GM12878 (cell line): ENCODE data around the gene CACNA2D2. TPM values are rescaled to one million over a fixed set of nuclear protein-coding genes. Genes with fewer than 3 reads are reported as not detected.

Source experiments
- ATAC-seq: fragments of 200-7000 bp; cut with Tn5 transposase; 3 replicates; pipeline ENCODE4 v1.9.1; 2020; ENCODE audit warnings: mild to moderate bottlenecking, moderate library complexity
- BruUV-seq: library from RNA; stranded (reverse); fragments of 400-500 nt; replicated peaks from 2 replicates; lab custom pipeline; 2021; lab: Mats Ljungman, UMichigan
- CTCF ChIA-PET: fragments of 300-600 bp; sonication (Branson Sonifier 250); formaldehyde crosslinking; extraction: SDS; loops from one replicate; lab custom pipeline; 2021; ENCODE audit warnings: inconsistent platforms; lab: Yijun Ruan, JAX
- POLR2A ChIA-PET: fragments of 350-600 bp; formaldehyde crosslinking; extraction: SDS; loops from one replicate; lab custom pipeline; 2021; ENCODE audit warnings: inconsistent platforms; lab: Charles Lee
- RAD21 ChIA-PET: fragments of 300-600 bp; sonication (Branson Sonifier 250); formaldehyde crosslinking; loops from one replicate; lab custom pipeline; 2023; ENCODE audit warnings: antibody characterized with exemption; ENCODE audit not compliant: unreplicated experiment; lab: Charles Lee
- SMC1A ChIA-PET: fragments of 300-600 bp; sonication (Branson Sonifier 250); formaldehyde crosslinking; loops from one replicate; lab custom pipeline; 2023; ENCODE audit not compliant: unreplicated experiment, uncharacterized antibody; lab: Charles Lee
- DNase-seq: peaks from one replicate; pipeline ENCODE4 v3.0.0-alpha.2; 2011; ENCODE audit warnings: low read depth, low spot score
- FAIRE-seq: peaks from 3 replicates; lab custom pipeline; 2011; peaks lifted over from hg19 to GRCh38; lab: Jason Lieb, UNC
- H2AFZ ChIP-seq: 2 replicates; pipeline ENCODE4 v1.6.0; 2011; ENCODE audit warnings: low read depth, low read length, control low read depth; ENCODE audit not compliant: control insufficient read depth
- H3K27ac ChIP-seq: 2 replicates; pipeline ENCODE4 v1.5.1; 2011; ENCODE audit warnings: control low read depth; ENCODE audit not compliant: control insufficient read depth, insufficient read depth
- H3K27me3 ChIP-seq, 2 experiments: replicated peaks in 1 of 2; 2 replicates each; pipeline versions ENCODE4 v1.6.0 to v1.6.1; 2011; ENCODE audit warnings: low read length in 1 of 2; ENCODE audit not compliant: control insufficient read depth in 2 of 2, insufficient read depth in 2 of 2
- H3K36me3 ChIP-seq, 2 experiments: 2 replicates each; pipeline ENCODE4 v1.5.1; 2011; ENCODE audit warnings: low read length in 1 of 2; ENCODE audit not compliant: control insufficient read depth in 2 of 2, insufficient read depth in 2 of 2
- H3K4me1 ChIP-seq: 2 replicates; pipeline ENCODE4 v1.6.1; 2011; ENCODE audit warnings: mild to moderate bottlenecking, low read length, moderate library complexity, mixed read lengths; ENCODE audit not compliant: control insufficient read depth, insufficient read depth
- H3K4me2 ChIP-seq: 2 replicates; pipeline ENCODE4 v1.6.0; 2011; ENCODE audit warnings: control low read depth; ENCODE audit not compliant: control insufficient read depth, insufficient read depth
- H3K4me3 ChIP-seq: fragments of 200-600 bp; sonication (generic); 2 replicates; pipeline ENCODE4 v1.5.1; 2016
- H3K79me2 ChIP-seq: 2 replicates; pipeline ENCODE4 v1.6.0; 2011; ENCODE audit warnings: low read length; ENCODE audit not compliant: control insufficient read depth, insufficient read depth
- H3K9ac ChIP-seq: 2 replicates; pipeline ENCODE4 v1.8.0; 2011; ENCODE audit warnings: low read length, control low read depth, mixed read lengths; ENCODE audit not compliant: control insufficient read depth, insufficient read depth
- H3K9me3 ChIP-seq: replicated peaks from 3 replicates; pipeline ENCODE4 v1.5.1; 2011; ENCODE audit warnings: mild to moderate bottlenecking, low read length; ENCODE audit not compliant: control insufficient read depth, insufficient read depth
- H4K20me1 ChIP-seq: 2 replicates; pipeline ENCODE4 v1.6.0; 2011; ENCODE audit not compliant: control insufficient read depth, insufficient read depth
- FOXM1 ChIP-seq: IDR thresholded peaks from 2 replicates; pipeline ENCODE4 v1.6.1; 2012; ENCODE audit warnings: low read depth, mild to moderate bottlenecking, inconsistent platforms, low read length, moderate library complexity
- KDM1A ChIP-seq: fragments of 200-600 bp; sonication (generic); IDR thresholded peaks from 2 replicates; pipeline ENCODE4 v1.6.1; 2016; ENCODE audit warnings: borderline replicate concordance
- SKIL ChIP-seq: fragments of 450-650 bp; IDR thresholded peaks from 2 replicates; pipeline ENCODE4 v1.6.1; 2017; ENCODE audit warnings: mild to moderate bottlenecking, low read depth, inconsistent platforms; ENCODE audit not compliant: poor library complexity, severe bottlenecking
- WGBS: methylation state at CpG from one replicate; pipeline ENCODE4 v1.1.6; 2016; ENCODE audit warnings: low lambda C conversion rate; ENCODE audit not compliant: insufficient replicate concordance, insufficient coverage; ENCODE audit errors: missing lambda C conversion rate; 5-methylcytosine and 5-hydroxymethylcytosine counted together
- in situ Hi-C: fragments of 300-500 bp; cut with MboI; formaldehyde crosslinking; loops from 9 replicates; pipeline ENCODE4 v1.14.3; 2018; ENCODE audit warnings: mixed read lengths
- intact Hi-C: fragments of 100-400 bp; cut with micrococcal nuclease; formaldehyde crosslinking; loops from one replicate; pipeline ENCODE4 v1.14.2; 2022; ENCODE audit not compliant: unreplicated experiment
- polyA plus RNA-seq, 11 experiments: library from polyadenylated mRNA; depleted of rRNA in 4 of 11; unstranded in 6 of 11; stranded (reverse) in 5 of 11; fragments of >200 nt; fragmentation: Nextera tagmentation in 4 of 11; fragmentation: Illumina TruSeq in 1 of 11; extraction: Ambion mirVana in 4 of 11; extraction: Trizol in 1 of 11; gene quantifications; 1 replicate in 1 of 11; 2 replicates in 10 of 11; pipeline versions ENCODE4 v1.2.1 to v1.2.3, GENCODE V29; 2011 to 2016; ENCODE audit warnings: inconsistent platforms in 2 of 11, missing spikeins in 2 of 11, low read depth in 1 of 11
- total RNA-seq, 4 experiments: library from RNA; depleted of rRNA in 3 of 4; stranded (reverse); fragments of >200 nt in 3 of 4; fragmentation: Illumina TruSeq in 1 of 4; extraction: Trizol in 1 of 4; gene quantifications; 2 replicates each; pipeline versions ENCODE4 v1.2.1 to v1.2.3, GENCODE V29; 2013 to 2021
- TF ChIP-seq, protein P1 (sequence below): fragments of 450-650 bp; IDR thresholded peaks from 2 replicates; pipeline ENCODE4 v1.6.1; 2017; ENCODE audit warnings: mild to moderate bottlenecking, moderate library complexity

Gene CACNA2D2
- total and polyA plus RNA-seq, 10 of the 15 experiments (the other 5 are each of a cell fraction or from before 2014, with no cell fraction given) = 0.03 to 0.07 TPM; not detected in 8

- TF ChIP-seq SKIL (no peak), FOXM1 (no peak)
- TF ChIP-seq, protein P1, sequence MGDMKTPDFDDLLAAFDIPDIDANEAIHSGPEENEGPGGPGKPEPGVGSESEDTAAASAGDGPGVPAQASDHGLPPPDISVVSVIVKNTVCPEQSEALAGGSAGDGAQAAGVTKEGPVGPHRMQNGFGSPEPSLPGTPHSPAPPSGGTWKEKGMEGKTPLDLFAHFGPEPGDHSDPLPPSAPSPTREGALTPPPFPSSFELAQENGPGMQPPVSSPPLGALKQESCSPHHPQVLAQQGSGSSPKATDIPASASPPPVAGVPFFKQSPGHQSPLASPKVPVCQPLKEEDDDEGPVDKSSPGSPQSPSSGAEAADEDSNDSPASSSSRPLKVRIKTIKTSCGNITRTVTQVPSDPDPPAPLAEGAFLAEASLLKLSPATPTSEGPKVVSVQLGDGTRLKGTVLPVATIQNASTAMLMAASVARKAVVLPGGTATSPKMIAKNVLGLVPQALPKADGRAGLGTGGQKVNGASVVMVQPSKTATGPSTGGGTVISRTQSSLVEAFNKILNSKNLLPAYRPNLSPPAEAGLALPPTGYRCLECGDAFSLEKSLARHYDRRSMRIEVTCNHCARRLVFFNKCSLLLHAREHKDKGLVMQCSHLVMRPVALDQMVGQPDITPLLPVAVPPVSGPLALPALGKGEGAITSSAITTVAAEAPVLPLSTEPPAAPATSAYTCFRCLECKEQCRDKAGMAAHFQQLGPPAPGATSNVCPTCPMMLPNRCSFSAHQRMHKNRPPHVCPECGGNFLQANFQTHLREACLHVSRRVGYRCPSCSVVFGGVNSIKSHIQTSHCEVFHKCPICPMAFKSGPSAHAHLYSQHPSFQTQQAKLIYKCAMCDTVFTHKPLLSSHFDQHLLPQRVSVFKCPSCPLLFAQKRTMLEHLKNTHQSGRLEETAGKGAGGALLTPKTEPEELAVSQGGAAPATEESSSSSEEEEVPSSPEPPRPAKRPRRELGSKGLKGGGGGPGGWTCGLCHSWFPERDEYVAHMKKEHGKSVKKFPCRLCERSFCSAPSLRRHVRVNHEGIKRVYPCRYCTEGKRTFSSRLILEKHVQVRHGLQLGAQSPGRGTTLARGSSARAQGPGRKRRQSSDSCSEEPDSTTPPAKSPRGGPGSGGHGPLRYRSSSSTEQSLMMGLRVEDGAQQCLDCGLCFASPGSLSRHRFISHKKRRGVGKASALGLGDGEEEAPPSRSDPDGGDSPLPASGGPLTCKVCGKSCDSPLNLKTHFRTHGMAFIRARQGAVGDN = no peak
These were observed 54.5 kb downstream of the CACNA2D2 start (continued) for GRCh38 chr3:50448752-50449539.

DNA sequence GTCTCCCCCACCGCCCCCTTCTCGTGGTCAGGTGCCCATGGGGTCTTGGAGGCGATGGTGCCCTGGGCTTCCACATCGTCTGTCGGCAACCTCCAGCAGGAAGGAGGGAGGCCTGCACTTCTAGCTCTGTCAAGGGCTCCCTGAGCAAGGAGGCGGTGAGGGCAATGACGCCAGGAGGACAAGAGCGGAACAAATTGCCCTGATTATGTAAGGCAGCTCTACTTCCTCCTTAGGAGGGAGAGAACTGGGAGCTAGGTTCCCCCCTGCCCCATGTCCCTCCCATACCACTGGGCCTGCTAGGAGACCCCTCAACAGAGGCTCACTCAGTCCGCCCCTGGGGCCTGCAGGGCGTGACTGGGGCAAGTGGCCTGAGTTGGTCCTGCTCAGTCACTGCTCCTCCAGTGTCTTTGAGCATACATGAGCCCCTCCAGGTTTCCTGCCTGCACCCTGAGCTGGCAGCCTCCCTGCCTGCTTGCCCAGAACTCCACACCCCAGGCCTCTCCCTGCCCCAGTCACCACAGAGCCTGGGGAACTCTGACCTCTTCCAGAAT, 56.1 kb downstream of the CACNA2D2 start:
- intact Hi-C loops = no loop called here
- no peaks in the 10 kb centered on the region for H3K9me3 ChIP-seq
- WGBS = 26% methylated on average over 10 of the region's 10 CpGs
- H3K4me3 ChIP-seq = no peak overlapping the region
- no peaks in the 10 kb centered on the region for H3K36me3 ChIP-seq
- peaks cover 2 to 3% of the 10 kb centered on the region in 2 experiments; a peak in 2 of 4 replicates for H3K27me3 ChIP-seq
- no peak overlapping the region for H3K4me2 ChIP-seq
- DNase-seq (no peak), ATAC-seq (no peak), FAIRE-seq (no peak)
- in situ Hi-C loops = no loop called here
- SMC1A ChIA-PET = no interaction called here
- H3K9ac ChIP-seq = no peak overlapping the region
- POLR2A ChIA-PET = no interaction called here
- H3K27ac ChIP-seq = no peak overlapping the region
- no peaks in the 10 kb centered on the region for H3K4me1 ChIP-seq
- no peaks in the 10 kb centered on the region for H3K79me2 ChIP-seq
- no peak for TF ChIP-seq KDM1A
- no TSS peak for BruUV-seq
- no peaks in the 10 kb centered on the region for H4K20me1 ChIP-seq
- H2AFZ ChIP-seq = no peak overlapping the region
- RAD21 ChIA-PET = no interaction called here
- CTCF ChIA-PET = interaction anchor here (1.6 kb wide), 1 partner anchor 10 kb away, joined by 4 read pairs; no protein-coding TSS in a partner anchor
